B cell (primary cell): Measurements from ENCODE around the gene MPND. TPM values are rescaled to one million over a fixed set of nuclear protein-coding genes. Genes with fewer than 3 reads are reported as not detected.

Source experiments
- ATAC-seq: fragments of 200-7000 bp; cut with Tn5 transposase; one replicate; pipeline ENCODE4 v1.10.0; 2021; ENCODE audit warnings: low read depth, mild to moderate bottlenecking, moderate number of reproducible peaks, moderate library complexity
- CTCF ChIA-PET: fragments of 350-600 bp; sonication (Branson Sonifier 250); formaldehyde crosslinking; loops from one replicate; lab custom pipeline; 2021; ENCODE audit warnings: antibody characterized with exemption, inconsistent platforms; lab: Charles Lee
- POLR2A ChIA-PET: fragments of 350-600 bp; sonication (Branson Sonifier 250); formaldehyde crosslinking; loops from one replicate; lab custom pipeline; 2021; ENCODE audit warnings: antibody characterized with exemption; lab: Charles Lee
- DNase-seq: peaks from one replicate; pipeline ENCODE4 v3.0.0; 2013
- H2AFZ ChIP-seq: 2 replicates; pipeline ENCODE4 v1.6.1; 2012; ENCODE audit warnings: mild to moderate bottlenecking, low read depth, low read length; ENCODE audit not compliant: insufficient read depth, poor library complexity, severe bottlenecking
- H3K27ac ChIP-seq, 2 donors: 1 replicate in 1 of 2; 2 replicates in 1 of 2; pipeline ENCODE4 v1.5.1; 2012 to 2013; ENCODE audit warnings: low read length in 2 of 2, mild to moderate bottlenecking in 2 of 2, moderate library complexity in 1 of 2
- H3K27me3 ChIP-seq, 4 experiments: fragments of 200-600 bp in 1 of 4; sonication (generic) in 1 of 4; replicated peaks in 1 of 4; 1 replicate in 2 of 4; 2 replicates in 2 of 4; pipeline versions ENCODE4 v1.6.1 to v1.7.0; 2013 to 2016; ENCODE audit warnings: low read length in 3 of 4, mild to moderate bottlenecking in 2 of 4, mixed read lengths in 1 of 4, moderate library complexity in 1 of 4; ENCODE audit not compliant: insufficient read depth in 4 of 4, control insufficient read depth in 3 of 4; ENCODE audit errors: control extremely low read depth in 1 of 4
- H3K36me3 ChIP-seq, 2 experiments: replicated peaks in 1 of 2; 1 replicate in 1 of 2; 2 replicates in 1 of 2; pipeline versions ENCODE4 v1.6.1 to v1.7.1; 2013; ENCODE audit warnings: low read length in 1 of 2; ENCODE audit not compliant: insufficient read depth in 2 of 2, control insufficient read depth in 1 of 2; ENCODE audit errors: control extremely low read depth in 1 of 2, extremely low read depth in 1 of 2
- H3K4me1 ChIP-seq, 2 donors: fragments of 200-600 bp in 1 of 2; sonication (generic) in 1 of 2; 1 replicate in 1 of 2; 2 replicates in 1 of 2; pipeline versions ENCODE4 v1.5.1 to v1.6.1; 2013 to 2017; ENCODE audit warnings: low read length in 2 of 2; ENCODE audit not compliant: control insufficient read depth in 2 of 2, insufficient read depth in 2 of 2
- H3K4me2 ChIP-seq: replicated peaks from 2 replicates; pipeline ENCODE3; 2012; ENCODE audit warnings: mild to moderate bottlenecking, low read depth, low read length; ENCODE audit not compliant: poor library complexity, severe bottlenecking
- H3K4me3 ChIP-seq, 5 experiments: fragments of 200-600 bp in 1 of 5; sonication (generic) in 1 of 5; 1 replicate in 3 of 5; 2 replicates in 2 of 5; pipeline versions ENCODE4 v1.5.1 to v1.7.0; 2011 to 2016; ENCODE audit warnings: low read length in 4 of 5, mild to moderate bottlenecking in 4 of 5, low read depth in 2 of 5, control low read depth in 1 of 5, moderate library complexity in 1 of 5; ENCODE audit not compliant: insufficient read depth in 1 of 5; ENCODE audit errors: control extremely low read depth in 1 of 5, extremely low read depth in 1 of 5
- H3K79me2 ChIP-seq: fragments of 200-600 bp; sonication (generic); one replicate; pipeline ENCODE4 v1.6.0; 2016; ENCODE audit warnings: low read length; ENCODE audit not compliant: control insufficient read depth, insufficient read depth
- H3K9ac ChIP-seq: fragments of 200-600 bp; sonication (generic); 2 replicates; pipeline ENCODE4 v1.6.1; 2017; ENCODE audit warnings: mild to moderate bottlenecking, low read length, moderate library complexity
- H3K9me3 ChIP-seq, 3 donors: one replicate each; pipeline versions ENCODE4 v1.6.1 to v1.7.1; 2013; ENCODE audit warnings: low read length in 2 of 3; ENCODE audit not compliant: control insufficient read depth in 2 of 3, insufficient read depth in 1 of 3; ENCODE audit errors: control extremely low read depth in 1 of 3
- H4K20me1 ChIP-seq: 2 replicates; pipeline ENCODE4 v1.6.0; 2012; ENCODE audit warnings: mild to moderate bottlenecking, low read length; ENCODE audit not compliant: insufficient read depth, control insufficient read depth, poor library complexity, severe bottlenecking
- H3K27ac Mint-ChIP-seq: one replicate; pipeline ENCODE4 v1.8.0; 2021; ENCODE audit warnings: mixed read lengths
- H3K27me3 Mint-ChIP-seq: one replicate; pipeline ENCODE4 v1.8.0; 2021; ENCODE audit warnings: mixed read lengths
- H3K4me1 Mint-ChIP-seq: one replicate; pipeline ENCODE4 v1.8.0; 2021; ENCODE audit warnings: mixed read lengths
- H3K4me3 Mint-ChIP-seq: one replicate; pipeline ENCODE4 v1.8.0; 2021; ENCODE audit warnings: mixed read lengths
- H3K9me3 Mint-ChIP-seq: one replicate; pipeline ENCODE4 v1.8.0; 2022; ENCODE audit warnings: mixed read lengths; ENCODE audit not compliant: insufficient read depth
- CTCF ChIP-seq: fragments of 200-600 bp; IDR thresholded peaks from one replicate; pipeline ENCODE4 v1.8.0; 2022; ENCODE audit warnings: antibody characterized with exemption, mild to moderate bottlenecking
- EZH2 ChIP-seq: IDR thresholded peaks from 2 replicates; pipeline ENCODE4 v1.6.1; 2012; ENCODE audit warnings: borderline replicate concordance, low read depth, mild to moderate bottlenecking, moderate library complexity, low read length; ENCODE audit not compliant: insufficient read depth, poor library complexity, severe bottlenecking
- WGBS: methylation state at CpG from one replicate; pipeline ENCODE4 v1.1.5; 2013; ENCODE audit warnings: missing lambda C conversion rate; ENCODE audit not compliant: insufficient coverage; 5-methylcytosine and 5-hydroxymethylcytosine counted together
- intact Hi-C: fragments of 100-400 bp; cut with micrococcal nuclease; formaldehyde crosslinking; loops from one replicate; pipeline ENCODE4 v1.10.0; 2022
- polyA plus RNA-seq: library from polyadenylated mRNA; depleted of rRNA; stranded (reverse); fragments of >200 nt; gene quantifications from 2 replicates; pipeline ENCODE4 v1.2.3, GENCODE V29; 2012
- total RNA-seq, 2 donors: library from RNA; stranded (reverse); fragments of 120-200 nt in 1 of 2; gene quantifications; 1 replicate in 1 of 2; 2 replicates in 1 of 2; pipeline versions ENCODE4 v1.2.3 to v1.2.4, GENCODE V29; 2013 to 2022

MPND gene
- total and polyA plus RNA-seq, 2 donors (not counting 1 experiment from before 2014, with no cell fraction given) = 14.5 to 25.6 TPM

DNA sequence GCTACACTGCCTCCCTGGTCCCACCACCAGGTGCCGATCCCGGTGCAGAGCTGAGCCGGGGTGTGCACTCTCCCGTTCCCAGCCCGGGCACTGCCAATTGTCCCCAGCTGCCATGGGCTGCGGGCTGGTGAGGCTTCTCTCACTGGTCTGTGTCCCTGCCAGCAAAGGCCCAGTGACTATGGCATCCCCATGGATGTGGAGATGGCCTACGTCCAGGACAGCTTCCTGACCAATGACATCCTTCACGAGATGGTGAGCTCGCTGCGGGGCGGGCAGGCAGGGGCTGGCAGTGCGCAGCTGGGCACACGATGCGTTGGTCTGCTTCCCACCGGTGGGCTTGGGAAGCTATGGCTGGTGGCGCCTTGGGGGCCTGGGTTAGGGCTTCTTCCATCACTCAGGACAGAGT, 14.6 kb downstream of the MPND start:
- Histone ChIP-seq H2AFZ (no peak overlapping the region), H3K9me3 (no peaks in the 10 kb centered on the region), H4K20me1 (no peaks in the 10 kb centered on the region), H3K27ac (no peak overlapping the region), H3K9ac (no peak overlapping the region), H3K4me3 (no peak overlapping the region), H3K4me2 (no peak overlapping the region), H3K79me2 (no peaks in the 10 kb centered on the region), H3K4me1 (peaks cover 0 to under 1% of the 10 kb centered on the region in 2 donors), H3K36me3 (peaks cover 0 to 41% of the 10 kb centered on the region in 2 experiments), H3K27me3 (no peaks in the 10 kb centered on the region)
- H3K27ac Mint-ChIP-seq = no peak overlapping the region
- H3K4me3 Mint-ChIP-seq = no peak overlapping the region
- no peak for ATAC-seq
- intact Hi-C loops = no loop called here
- ChIA-PET POLR2A (no interaction called here), CTCF (interaction anchor here (1.3 kb wide), 1 partner anchor 9 kb away, joined by 3 read pairs; no protein-coding TSS in a partner anchor)
- H3K9me3 Mint-ChIP-seq = no peaks in the 10 kb centered on the region
- H3K27me3 Mint-ChIP-seq = no peaks in the 10 kb centered on the region
- WGBS = 97% methylated on average over 13 of the region's 16 CpGs
- no peaks in the 10 kb centered on the region for H3K4me1 Mint-ChIP-seq
- no peak for TF ChIP-seq CTCF
- no peak for TF ChIP-seq EZH2
- no peak for DNase-seq

GRCh38 chr19:4358709-4359626, 15.6 kb downstream of the MPND start:
- Histone ChIP-seq H3K36me3 (peaks cover 0 to 51% of the 10 kb centered on the region in 2 experiments), H3K4me1 (no peaks in the 10 kb centered on the region), H3K9me3 (no peaks in the 10 kb centered on the region), H2AFZ (no peak overlapping the region), H3K9ac (no peak overlapping the region), H3K27me3 (no peaks in the 10 kb centered on the region), H3K4me3 (no peak overlapping the region), H3K79me2 (no peaks in the 10 kb centered on the region), H3K27ac (no peak overlapping the region), H4K20me1 (no peaks in the 10 kb centered on the region), H3K4me2 (no peak overlapping the region)
- no peak for DNase-seq
- TF ChIP-seq CTCF = no peak
- no peak for TF ChIP-seq EZH2
- no peaks in the 10 kb centered on the region for H3K9me3 Mint-ChIP-seq
- intact Hi-C loops = no loop called here
- no peak overlapping the region for H3K4me3 Mint-ChIP-seq
- CTCF ChIA-PET = no interaction called here
- no peak overlapping the region for H3K27ac Mint-ChIP-seq
- H3K27me3 Mint-ChIP-seq = no peaks in the 10 kb centered on the region
- 95% methylated on average over 24 of the region's 25 CpGs for WGBS
- no peak for ATAC-seq
- POLR2A ChIA-PET = interaction anchor here (0.7 kb wide), 1 partner anchor 276 kb away, joined by 3 read pairs; no protein-coding TSS in a partner anchor
- H3K4me1 Mint-ChIP-seq = no peaks in the 10 kb centered on the region
